Lower lobe of right lung (tissue), 2 donors: ENCODE data around the gene ARHGAP1. TPM values are rescaled to one million over a fixed set of nuclear protein-coding genes. Genes with fewer than 3 reads are reported as not detected.

Experiments used
- ATAC-seq, 2 donors: fragments of 200-7000 bp; cut with Tn5 transposase; one replicate each; pipeline ENCODE4 v1.9.1; 2020 to 2022; ENCODE audit warnings: mild to moderate bottlenecking in 2 of 2, moderate library complexity in 2 of 2
- DNase-seq: peaks from one replicate; pipeline ENCODE4 v3.0.0-alpha.2; 2020
- H3K27ac ChIP-seq: fragments of 200-600 bp; one replicate; pipeline ENCODE4 v1.8.0; 2022
- H3K27me3 ChIP-seq: fragments of 200-600 bp; one replicate; pipeline ENCODE4 v1.8.0; 2022; ENCODE audit warnings: low read depth
- H3K36me3 ChIP-seq: fragments of 200-600 bp; one replicate; pipeline ENCODE4 v1.8.0; 2022; ENCODE audit warnings: mild to moderate bottlenecking
- H3K4me1 ChIP-seq: fragments of 200-600 bp; one replicate; pipeline ENCODE4 v1.8.0; 2022
- H3K4me3 ChIP-seq: fragments of 200-600 bp; one replicate; pipeline ENCODE4 v1.8.0; 2022; ENCODE audit warnings: mild to moderate bottlenecking
- H3K9me3 ChIP-seq: fragments of 200-600 bp; one replicate; pipeline ENCODE4 v1.8.0; 2022
- intact Hi-C: fragments of 100-400 bp; cut with DNase I; formaldehyde crosslinking; loops from one replicate; pipeline ENCODE4 v1.11.0; 2022
- total RNA-seq: library from RNA; stranded (reverse); fragmentation: NEBNext Ultra II Directional; extraction: Animal tissue kit (Norgen Biotek cat#: 25700); gene quantifications from one replicate; pipeline ENCODE4 v1.2.1, GENCODE V29; 2021
- TF ChIP-seq, protein P1 (sequence below): fragments of 200-600 bp; IDR thresholded peaks from one replicate; pipeline ENCODE4 v1.8.0; 2022; ENCODE audit warnings: antibody characterized with exemption, mild to moderate bottlenecking
- donor health status: DM: no; HTN: yes; CAD: no; lungs with severe emphysema.

ARHGAP1 gene
- total RNA-seq, 1 donor from 2014 or later, result 67.4 TPM

DNA sequence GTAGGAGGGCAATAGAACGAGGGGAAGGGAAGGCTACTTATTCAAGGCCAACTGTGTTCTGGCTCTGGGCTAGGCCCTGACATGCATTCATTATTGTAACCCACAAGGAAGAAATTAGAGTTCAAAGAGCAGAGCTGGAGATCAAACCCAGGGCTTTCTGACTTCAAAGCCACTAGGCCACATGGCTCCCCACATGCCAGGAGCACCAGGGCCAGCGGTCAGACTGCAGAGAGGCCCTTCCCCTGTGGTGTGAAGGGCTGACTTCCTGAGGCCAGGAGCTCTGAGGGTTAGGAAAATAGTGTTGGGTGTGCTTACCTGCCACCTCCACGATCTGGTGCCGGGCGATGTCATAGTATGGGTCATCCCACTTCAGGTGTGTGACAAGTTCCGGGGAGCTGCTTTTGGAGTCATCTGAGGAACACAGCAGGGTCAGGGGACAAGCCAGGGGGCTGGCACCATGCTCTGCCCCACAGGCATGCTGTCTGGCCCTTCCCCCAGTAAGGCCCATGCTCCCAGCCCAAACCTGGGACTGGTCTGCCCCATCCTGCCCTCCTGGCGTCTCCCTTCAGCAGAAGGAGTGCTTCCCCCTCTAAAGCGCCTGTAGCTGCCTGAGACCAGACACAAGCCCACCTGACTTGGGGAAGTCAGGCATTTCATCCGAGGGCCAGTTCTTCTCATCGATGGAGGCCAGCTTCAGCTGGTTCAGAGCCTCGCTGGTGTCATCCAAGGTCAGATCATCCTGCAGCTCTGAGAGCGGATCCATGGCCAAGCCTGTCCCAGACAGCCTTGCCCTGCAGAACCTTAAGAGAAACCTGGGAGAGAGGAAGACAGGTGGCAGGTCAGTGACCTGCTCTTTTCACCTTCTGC, 4.8 kb downstream of the ARHGAP1 start:
- H3K36me3 ChIP-seq, result peaks cover 64% of the 10 kb centered on the region
- ATAC-seq, result no peak
- intact Hi-C loops, result no loop called here
- no peak for DNase-seq
- H3K4me1 ChIP-seq, result peaks cover 40% of the 10 kb centered on the region
- TF ChIP-seq, protein P1, sequence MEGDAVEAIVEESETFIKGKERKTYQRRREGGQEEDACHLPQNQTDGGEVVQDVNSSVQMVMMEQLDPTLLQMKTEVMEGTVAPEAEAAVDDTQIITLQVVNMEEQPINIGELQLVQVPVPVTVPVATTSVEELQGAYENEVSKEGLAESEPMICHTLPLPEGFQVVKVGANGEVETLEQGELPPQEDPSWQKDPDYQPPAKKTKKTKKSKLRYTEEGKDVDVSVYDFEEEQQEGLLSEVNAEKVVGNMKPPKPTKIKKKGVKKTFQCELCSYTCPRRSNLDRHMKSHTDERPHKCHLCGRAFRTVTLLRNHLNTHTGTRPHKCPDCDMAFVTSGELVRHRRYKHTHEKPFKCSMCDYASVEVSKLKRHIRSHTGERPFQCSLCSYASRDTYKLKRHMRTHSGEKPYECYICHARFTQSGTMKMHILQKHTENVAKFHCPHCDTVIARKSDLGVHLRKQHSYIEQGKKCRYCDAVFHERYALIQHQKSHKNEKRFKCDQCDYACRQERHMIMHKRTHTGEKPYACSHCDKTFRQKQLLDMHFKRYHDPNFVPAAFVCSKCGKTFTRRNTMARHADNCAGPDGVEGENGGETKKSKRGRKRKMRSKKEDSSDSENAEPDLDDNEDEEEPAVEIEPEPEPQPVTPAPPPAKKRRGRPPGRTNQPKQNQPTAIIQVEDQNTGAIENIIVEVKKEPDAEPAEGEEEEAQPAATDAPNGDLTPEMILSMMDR, result no peak
- no peaks in the 10 kb centered on the region for H3K27me3 ChIP-seq
- H3K27ac ChIP-seq, result no peak overlapping the region
- H3K9me3 ChIP-seq, result no peaks in the 10 kb centered on the region
- no peak overlapping the region for H3K4me3 ChIP-seq

DNA sequence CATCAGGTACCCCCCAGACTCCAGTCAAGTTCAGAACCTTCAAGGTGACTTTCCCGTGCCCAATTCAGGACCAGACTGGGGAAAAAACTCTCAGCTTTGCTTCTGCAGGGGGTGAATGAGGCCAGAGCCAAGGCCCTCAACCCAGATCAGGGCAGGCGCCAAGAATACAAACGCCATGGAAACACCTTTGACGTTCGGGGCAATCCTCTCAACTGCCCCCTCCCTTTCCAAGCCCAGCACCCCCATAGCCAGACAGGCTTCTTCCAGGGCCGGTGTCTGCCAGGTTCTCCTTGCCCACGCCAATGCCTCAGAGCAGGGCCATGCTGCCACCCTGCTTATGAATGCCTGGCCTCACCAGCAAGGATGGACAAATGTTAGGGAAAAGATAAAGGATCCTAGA, 5.8 kb downstream of the ARHGAP1 start:
- H3K27me3 ChIP-seq, result no peaks in the 10 kb centered on the region
- ATAC-seq, result no peak
- H3K27ac ChIP-seq, result no peak overlapping the region
- TF ChIP-seq, protein P1, result no peak
- H3K4me3 ChIP-seq, result no peak overlapping the region
- peaks cover 38% of the 10 kb centered on the region for H3K4me1 ChIP-seq
- intact Hi-C loops, result no loop called here
- H3K36me3 ChIP-seq, result peaks cover 68% of the 10 kb centered on the region
- H3K9me3 ChIP-seq, result no peaks in the 10 kb centered on the region
- DNase-seq, result no peak

DNA sequence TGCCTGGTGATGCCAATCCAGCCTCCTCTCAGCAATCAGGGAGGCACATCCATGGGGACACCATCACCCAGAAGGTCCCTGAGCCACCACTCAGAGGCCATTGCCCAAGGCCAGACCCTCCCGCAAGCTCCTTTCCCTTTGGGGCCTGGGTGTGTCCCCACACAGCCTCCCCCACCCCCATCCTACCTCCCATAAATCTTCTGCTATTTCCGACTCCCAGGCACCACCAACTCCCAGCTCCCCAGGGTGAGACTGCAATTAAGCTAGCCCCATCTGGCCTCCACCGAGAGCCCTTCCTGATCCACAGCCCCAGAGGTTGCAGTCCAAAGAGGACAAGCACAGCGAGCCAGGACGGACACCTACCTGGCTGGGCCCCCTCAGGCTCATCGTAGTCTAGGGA, 6.3 kb downstream of the ARHGAP1 start:
- ATAC-seq (peak in 1 of 2 donors; percentile 18), DNase-seq (no peak)
- Histone ChIP-seq H3K9me3 (no peaks in the 10 kb centered on the region), H3K36me3 (peaks cover 73% of the 10 kb centered on the region), H3K27ac (no peak overlapping the region), H3K27me3 (no peaks in the 10 kb centered on the region), H3K4me1 (peaks cover 33% of the 10 kb centered on the region), H3K4me3 (no peak overlapping the region)
- intact Hi-C loops, result no loop called here
- TF ChIP-seq, protein P1, result no peak

DNA sequence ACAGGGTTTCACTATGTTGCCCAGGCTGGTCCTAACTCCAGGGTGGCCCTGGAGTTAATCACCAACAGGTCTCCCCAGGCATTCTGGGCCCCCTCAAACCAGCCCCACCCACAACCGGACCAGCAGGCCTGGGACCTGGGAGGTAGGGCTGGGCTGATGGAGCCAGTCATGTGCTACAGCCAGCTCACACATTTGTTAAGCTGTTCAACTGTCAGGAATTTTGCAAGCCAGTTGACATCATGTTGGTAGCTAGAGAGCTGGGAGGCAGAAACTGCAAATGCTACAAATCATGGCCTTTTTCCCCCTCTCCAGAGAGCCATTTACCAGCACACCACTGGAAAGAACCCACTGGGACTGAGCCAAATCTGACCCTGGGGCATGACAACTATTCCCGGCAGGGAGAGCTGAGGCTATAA, 6.8 kb downstream of the ARHGAP1 start:
- DNase-seq, result no peak
- peaks cover 28% of the 10 kb centered on the region for H3K4me1 ChIP-seq
- TF ChIP-seq, protein P1, result no peak
- no peaks in the 10 kb centered on the region for H3K9me3 ChIP-seq
- H3K36me3 ChIP-seq, result peaks cover 78% of the 10 kb centered on the region
- intact Hi-C loops, result no loop called here
- H3K4me3 ChIP-seq, result no peak overlapping the region
- no peak for ATAC-seq
- H3K27me3 ChIP-seq, result no peaks in the 10 kb centered on the region
- H3K27ac ChIP-seq, result no peak overlapping the region

DNA sequence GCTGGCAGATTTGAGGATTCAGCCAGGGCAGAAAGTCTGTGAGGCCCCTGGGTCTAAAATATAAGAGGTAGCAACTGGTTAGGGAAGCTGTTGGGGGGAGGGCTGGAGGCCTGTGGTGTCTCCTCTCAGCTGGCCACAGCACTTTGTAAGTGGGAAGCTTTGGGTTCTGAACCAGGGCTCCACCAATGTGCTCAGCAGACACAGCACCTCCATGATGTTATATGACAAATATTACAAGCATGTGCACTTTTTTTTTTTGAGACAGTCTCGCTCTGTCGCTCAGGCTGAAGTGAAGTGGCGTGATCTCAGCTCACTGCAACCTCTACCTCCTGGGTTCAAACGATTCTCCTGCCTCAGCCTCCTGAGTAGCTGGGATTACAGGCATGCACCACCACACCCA, 8.0 kb downstream of the ARHGAP1 start:
- no peak overlapping the region for H3K27ac ChIP-seq
- peaks cover 23% of the 10 kb centered on the region for H3K4me1 ChIP-seq
- H3K9me3 ChIP-seq, result no peaks in the 10 kb centered on the region
- no peaks in the 10 kb centered on the region for H3K27me3 ChIP-seq
- H3K4me3 ChIP-seq, result no peak overlapping the region
- H3K36me3 ChIP-seq, result peaks cover 89% of the 10 kb centered on the region
- TF ChIP-seq, protein P1, result no peak
- DNase-seq (no peak), ATAC-seq (no peak)
- intact Hi-C loops, result no loop called here
